Measurements from ENCODE around the gene NR1I3.

Gene NR1I3

GRCh38 chr1:161188381-161188780, 49.6 kb downstream of the NR1I3 start:
- CTCF ChIA-PET = interaction anchor here (0.6 to 1.0 kb wide), 4 partner anchors 9 to 481 kb away, joined by 3 to 5 read pairs (median 4); partner anchors contain the start of gene TOMM40L

GRCh38 chr1:161187311-161187710, 50.7 kb downstream of the NR1I3 start:
- CTCF ChIA-PET = interaction anchor here (0.6 to 1.9 kb wide), 3 partner anchors 21 to 42 kb away, joined by 4 to 8 read pairs (median 6); partner anchors contain the start of gene PPOX
- TF ChIP-seq ZNF549 (tag by site-specific recombination; IDR thresholded peaks at IDR 0.05) (no peak), ZFP69B (tag by site-specific recombination; IDR thresholded peaks at IDR 0.05) (no peak), REPIN1 (tag by site-specific recombination; IDR thresholded peaks at IDR 0.05; ENCODE audit: low read depth) (no peak), KLF8 (tag by site-specific recombination; IDR thresholded peaks at IDR 0.05) (no peak), SP7 (tag by site-specific recombination; IDR thresholded peaks at IDR 0.05) (no peak), ZNF558 (tag by site-specific recombination; IDR thresholded peaks at IDR 0.05) (no peak), ZBTB10 (tag by site-specific recombination; IDR thresholded peaks at IDR 0.05) (no peak), SCRT1 (tag by site-specific recombination; IDR thresholded peaks at IDR 0.05; ENCODE audit: borderline replicate concordance) (no peak), ZNF23 (tag by site-specific recombination; IDR thresholded peaks at IDR 0.05; ENCODE audit: borderline replicate concordance) (no peak), KLF10 (tag by site-specific recombination; IDR thresholded peaks at IDR 0.05) (no peak)
- TF ChIP-seq, protein P1, sequence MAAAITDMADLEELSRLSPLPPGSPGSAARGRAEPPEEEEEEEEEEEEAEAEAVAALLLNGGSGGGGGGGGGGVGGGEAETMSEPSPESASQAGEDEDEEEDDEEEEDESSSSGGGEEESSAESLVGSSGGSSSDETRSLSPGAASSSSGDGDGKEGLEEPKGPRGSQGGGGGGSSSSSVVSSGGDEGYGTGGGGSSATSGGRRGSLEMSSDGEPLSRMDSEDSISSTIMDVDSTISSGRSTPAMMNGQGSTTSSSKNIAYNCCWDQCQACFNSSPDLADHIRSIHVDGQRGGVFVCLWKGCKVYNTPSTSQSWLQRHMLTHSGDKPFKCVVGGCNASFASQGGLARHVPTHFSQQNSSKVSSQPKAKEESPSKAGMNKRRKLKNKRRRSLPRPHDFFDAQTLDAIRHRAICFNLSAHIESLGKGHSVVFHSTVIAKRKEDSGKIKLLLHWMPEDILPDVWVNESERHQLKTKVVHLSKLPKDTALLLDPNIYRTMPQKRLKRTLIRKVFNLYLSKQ (tag by site-specific recombination; IDR thresholded peaks at IDR 0.05; ENCODE audit: borderline replicate concordance) = no peak

More at GRCh38 chr1:161188381-161188780, 49.6 kb downstream of the NR1I3 start:
- no peaks in the 10 kb centered on the region for H3K9me3 ChIP-seq (ENCODE audit: control insufficient read depth, insufficient read depth, low read depth, low read length)
- POLR2A ChIA-PET = no interaction called here
- H3K36me3 ChIP-seq (ENCODE audit: control insufficient read depth in 2 of 2, insufficient read depth in 1 of 2, low read length in 2 of 2) = no peaks in the 10 kb centered on the region
- H3K4me3 ChIP-seq (ENCODE audit: low read depth, low read length) = no peak overlapping the region
- TF ChIP-seq, protein P2, sequence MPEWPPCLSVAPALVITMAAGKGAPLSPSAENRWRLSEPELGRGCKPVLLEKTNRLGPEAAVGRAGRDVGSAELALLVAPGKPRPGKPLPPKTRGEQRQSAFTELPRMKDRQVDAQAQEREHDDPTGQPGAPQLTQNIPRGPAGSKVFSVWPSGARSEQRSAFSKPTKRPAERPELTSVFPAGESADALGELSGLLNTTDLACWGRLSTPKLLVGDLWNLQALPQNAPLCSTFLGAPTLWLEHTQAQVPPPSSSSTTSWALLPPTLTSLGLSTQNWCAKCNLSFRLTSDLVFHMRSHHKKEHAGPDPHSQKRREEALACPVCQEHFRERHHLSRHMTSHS (tag by site-specific recombination; IDR thresholded peaks at IDR 0.05) = no peak
- TF ChIP-seq ZNF658 (tag by site-specific recombination; IDR thresholded peaks at IDR 0.05) (no peak), ZNF274 (IDR thresholded peaks at IDR 0.05; ENCODE audit: low read length) (no peak), ZNF274 (tag by site-specific recombination; IDR thresholded peaks at IDR 0.05; ENCODE audit: borderline replicate concordance) (no peak), ZNF138 (tag by site-specific recombination; IDR thresholded peaks at IDR 0.05; ENCODE audit: borderline replicate concordance) (no peak), ZNF140 (tag by site-specific recombination; IDR thresholded peaks at IDR 0.05) (no peak), GLI4 (tag by site-specific recombination; IDR thresholded peaks at IDR 0.05) (no peak), ZSCAN18 (tag by site-specific recombination; IDR thresholded peaks at IDR 0.05) (no peak), ZNF362 (tag by site-specific recombination; IDR thresholded peaks at IDR 0.05) (no peak), GFI1B (tag by site-specific recombination; IDR thresholded peaks at IDR 0.05) (no peak)
- TF ChIP-seq, protein P3, sequence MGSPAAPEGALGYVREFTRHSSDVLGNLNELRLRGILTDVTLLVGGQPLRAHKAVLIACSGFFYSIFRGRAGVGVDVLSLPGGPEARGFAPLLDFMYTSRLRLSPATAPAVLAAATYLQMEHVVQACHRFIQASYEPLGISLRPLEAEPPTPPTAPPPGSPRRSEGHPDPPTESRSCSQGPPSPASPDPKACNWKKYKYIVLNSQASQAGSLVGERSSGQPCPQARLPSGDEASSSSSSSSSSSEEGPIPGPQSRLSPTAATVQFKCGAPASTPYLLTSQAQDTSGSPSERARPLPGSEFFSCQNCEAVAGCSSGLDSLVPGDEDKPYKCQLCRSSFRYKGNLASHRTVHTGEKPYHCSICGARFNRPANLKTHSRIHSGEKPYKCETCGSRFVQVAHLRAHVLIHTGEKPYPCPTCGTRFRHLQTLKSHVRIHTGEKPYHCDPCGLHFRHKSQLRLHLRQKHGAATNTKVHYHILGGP (tag by site-specific recombination; IDR thresholded peaks at IDR 0.05) = no peak
- TF ChIP-seq, protein P4, sequence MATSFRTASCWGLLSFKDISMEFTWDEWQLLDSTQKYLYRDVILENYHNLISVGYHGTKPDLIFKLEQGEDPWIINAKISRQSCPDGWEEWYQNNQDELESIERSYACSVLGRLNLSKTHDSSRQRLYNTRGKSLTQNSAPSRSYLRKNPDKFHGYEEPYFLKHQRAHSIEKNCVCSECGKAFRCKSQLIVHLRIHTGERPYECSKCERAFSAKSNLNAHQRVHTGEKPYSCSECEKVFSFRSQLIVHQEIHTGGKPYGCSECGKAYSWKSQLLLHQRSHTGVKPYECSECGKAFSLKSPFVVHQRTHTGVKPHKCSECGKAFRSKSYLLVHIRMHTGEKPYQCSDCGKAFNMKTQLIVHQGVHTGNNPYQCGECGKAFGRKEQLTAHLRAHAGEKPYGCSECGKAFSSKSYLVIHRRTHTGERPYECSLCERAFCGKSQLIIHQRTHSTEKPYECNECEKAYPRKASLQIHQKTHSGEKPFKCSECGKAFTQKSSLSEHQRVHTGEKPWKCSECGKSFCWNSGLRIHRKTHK (tag by site-specific recombination; IDR thresholded peaks at IDR 0.05) = no peak
- no peak overlapping the region for H3K27ac ChIP-seq (ENCODE audit: extremely low read depth, low read depth, low read length)
- H3K4me1 ChIP-seq (ENCODE audit: control insufficient read depth, insufficient read depth, low read length) = no peaks in the 10 kb centered on the region

More at GRCh38 chr1:161187311-161187710, 50.7 kb downstream of the NR1I3 start:
- no peak overlapping the region for H3K4me3 ChIP-seq (ENCODE audit: low read depth, low read length)
- no peaks in the 10 kb centered on the region for H3K9me3 ChIP-seq (ENCODE audit: control insufficient read depth, insufficient read depth, low read depth, low read length)
- POLR2A ChIA-PET = no interaction called here
- H3K4me1 ChIP-seq (ENCODE audit: control insufficient read depth, insufficient read depth, low read length) = no peaks in the 10 kb centered on the region
- H3K27ac ChIP-seq (ENCODE audit: extremely low read depth, low read depth, low read length) = no peak overlapping the region
- H3K36me3 ChIP-seq (ENCODE audit: control insufficient read depth in 2 of 2, insufficient read depth in 1 of 2, low read length in 2 of 2) = no peaks in the 10 kb centered on the region

Data from HEK293 (cell line).